ENCODE results near the gene KLF8. TPM values are rescaled to one million over a fixed set of nuclear protein-coding genes. Genes with fewer than 3 reads are reported as not detected.

Gene KLF8
- total RNA-seq, 4 donors from 2014 or later, result 52.9 to 181 (median 57.0) TPM

DNA sequence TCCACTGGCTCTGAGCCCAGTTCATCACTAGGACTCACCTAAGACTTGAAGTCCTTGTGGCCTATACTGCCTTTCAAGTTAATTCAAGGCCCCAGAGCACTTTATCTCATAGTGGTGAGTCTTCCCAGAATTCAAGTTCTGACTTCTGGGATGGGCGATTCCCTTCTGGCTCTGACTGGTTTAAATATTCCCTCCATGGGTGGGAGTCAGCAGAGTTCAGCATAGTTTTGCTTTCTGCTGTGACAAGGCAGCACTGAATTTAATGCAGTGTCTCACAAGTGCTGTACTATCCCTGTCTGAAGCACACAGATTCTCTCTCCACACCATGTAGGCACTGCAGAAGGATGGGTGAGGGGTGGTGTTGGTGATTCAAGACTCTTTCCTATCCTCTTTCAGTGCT is 46.5 kb downstream of the KLF8 start:
- Histone ChIP-seq H3K4me3 (no peak overlapping the region), H3K27ac (no peak overlapping the region), H3K36me3 (peaks cover 4% of the 10 kb centered on the region), H3K9me3 (no peaks in the 10 kb centered on the region), H3K4me1 (no peaks in the 10 kb centered on the region), H3K27me3 (no peaks in the 10 kb centered on the region)
- 79% methylated on average over 1 of the region's 1 CpG for WGBS
- DNase-seq (ENCODE audit: low spot score in 2 of 2), result no peak
- no peak for TF ChIP-seq EP300 (IDR thresholded peaks at IDR 0.05)
- TF ChIP-seq, protein P1, sequence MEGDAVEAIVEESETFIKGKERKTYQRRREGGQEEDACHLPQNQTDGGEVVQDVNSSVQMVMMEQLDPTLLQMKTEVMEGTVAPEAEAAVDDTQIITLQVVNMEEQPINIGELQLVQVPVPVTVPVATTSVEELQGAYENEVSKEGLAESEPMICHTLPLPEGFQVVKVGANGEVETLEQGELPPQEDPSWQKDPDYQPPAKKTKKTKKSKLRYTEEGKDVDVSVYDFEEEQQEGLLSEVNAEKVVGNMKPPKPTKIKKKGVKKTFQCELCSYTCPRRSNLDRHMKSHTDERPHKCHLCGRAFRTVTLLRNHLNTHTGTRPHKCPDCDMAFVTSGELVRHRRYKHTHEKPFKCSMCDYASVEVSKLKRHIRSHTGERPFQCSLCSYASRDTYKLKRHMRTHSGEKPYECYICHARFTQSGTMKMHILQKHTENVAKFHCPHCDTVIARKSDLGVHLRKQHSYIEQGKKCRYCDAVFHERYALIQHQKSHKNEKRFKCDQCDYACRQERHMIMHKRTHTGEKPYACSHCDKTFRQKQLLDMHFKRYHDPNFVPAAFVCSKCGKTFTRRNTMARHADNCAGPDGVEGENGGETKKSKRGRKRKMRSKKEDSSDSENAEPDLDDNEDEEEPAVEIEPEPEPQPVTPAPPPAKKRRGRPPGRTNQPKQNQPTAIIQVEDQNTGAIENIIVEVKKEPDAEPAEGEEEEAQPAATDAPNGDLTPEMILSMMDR (IDR thresholded peaks at IDR 0.05), result no peak
- TF ChIP-seq POLR2AphosphoS5 (IDR thresholded peaks at IDR 0.05), result no peak
- TF ChIP-seq POLR2A (IDR thresholded peaks at IDR 0.05), result no peak

DNA sequence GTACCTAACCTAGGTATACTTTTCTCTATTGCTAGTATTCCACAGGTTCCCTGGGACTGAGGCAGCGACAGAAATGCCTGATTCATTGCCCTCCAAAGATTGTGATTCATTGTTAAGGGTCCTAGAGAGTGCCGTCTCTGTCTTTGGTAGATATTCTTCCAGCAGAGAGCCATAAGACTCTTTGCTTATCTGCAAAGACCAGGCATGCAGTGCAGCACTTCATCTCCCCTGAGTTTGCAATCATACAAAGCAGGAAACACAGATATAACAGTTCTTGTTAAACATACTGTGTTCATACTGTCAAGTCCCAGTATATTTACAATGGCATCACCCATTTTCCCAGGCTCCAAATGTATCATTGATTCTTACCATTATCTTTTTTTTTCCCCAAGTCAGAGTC is 47.7 kb downstream of the KLF8 start:
- no peak for TF ChIP-seq EP300 (IDR thresholded peaks at IDR 0.05)
- TF ChIP-seq, protein P1 (IDR thresholded peaks at IDR 0.05), result no peak
- TF ChIP-seq POLR2A (IDR thresholded peaks at IDR 0.05), result no peak
- no peak for TF ChIP-seq POLR2AphosphoS5 (IDR thresholded peaks at IDR 0.05)
- WGBS, result 66% methylated on average over 2 of the region's 2 CpGs

DNA sequence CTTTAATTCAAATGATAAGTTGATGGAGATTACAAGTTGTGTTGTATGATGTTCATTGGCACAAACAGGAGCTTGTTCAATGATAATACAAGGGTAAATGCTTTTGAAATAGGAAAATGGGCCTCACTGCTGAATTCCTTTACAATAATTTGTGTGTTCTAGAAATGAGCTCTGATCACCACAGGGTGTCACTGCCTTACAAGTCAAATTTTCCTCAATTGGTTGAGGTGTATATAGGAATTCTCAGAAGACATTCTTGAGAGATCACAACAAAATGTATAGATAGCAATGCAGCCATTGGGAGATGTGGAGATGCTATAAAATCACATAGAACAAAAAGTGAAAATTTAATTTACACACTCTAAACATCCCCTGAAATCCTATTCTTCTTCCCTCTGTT is 49.6 kb downstream of the KLF8 start:
- H3K27me3 ChIP-seq, result no peaks in the 10 kb centered on the region
- H3K9me3 ChIP-seq, result no peaks in the 10 kb centered on the region
- no peak overlapping the region for H3K4me3 ChIP-seq
- H3K4me1 ChIP-seq, result no peaks in the 10 kb centered on the region
- DNase-seq (ENCODE audit: low spot score in 2 of 2), result no peak
- no peak overlapping the region for H3K27ac ChIP-seq
- peaks cover 27% of the 10 kb centered on the region for H3K36me3 ChIP-seq
- TF ChIP-seq, protein P1 (IDR thresholded peaks at IDR 0.05), result no peak
- TF ChIP-seq POLR2AphosphoS5 (IDR thresholded peaks at IDR 0.05) (no peak), EP300 (IDR thresholded peaks at IDR 0.05) (no peak), POLR2A (IDR thresholded peaks at IDR 0.05) (no peak)

More for the DNA sequence above, 47.7 kb downstream of the KLF8 start:
- H3K36me3 ChIP-seq, result peaks cover 12% of the 10 kb centered on the region
- H3K27me3 ChIP-seq, result no peaks in the 10 kb centered on the region
- no peak overlapping the region for H3K27ac ChIP-seq
- DNase-seq (ENCODE audit: low spot score in 2 of 2), result no peak
- H3K4me3 ChIP-seq, result no peak overlapping the region
- H3K4me1 ChIP-seq, result no peaks in the 10 kb centered on the region
- no peaks in the 10 kb centered on the region for H3K9me3 ChIP-seq

DNA sequence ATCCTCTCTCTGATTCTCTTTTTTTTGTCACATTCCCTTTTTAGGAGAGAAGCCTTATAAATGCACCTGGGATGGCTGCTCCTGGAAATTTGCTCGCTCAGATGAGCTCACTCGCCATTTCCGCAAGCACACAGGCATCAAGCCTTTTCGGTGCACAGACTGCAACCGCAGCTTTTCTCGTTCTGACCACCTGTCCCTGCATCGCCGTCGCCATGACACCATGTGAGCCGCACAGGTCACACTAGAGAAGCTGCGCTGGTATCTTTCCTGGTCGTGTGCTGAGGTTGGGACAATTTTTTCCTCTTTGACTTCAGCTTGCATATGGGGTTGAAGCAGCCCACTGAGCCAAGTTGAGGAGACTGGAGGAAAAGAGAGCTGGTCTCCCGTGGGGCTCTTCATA is 52.1 kb downstream of the KLF8 start:
- WGBS, result 82% methylated on average over 13 of the region's 13 CpGs
- Histone ChIP-seq H3K27me3 (no peaks in the 10 kb centered on the region), H3K4me3 (no peak overlapping the region), H3K9me3 (no peaks in the 10 kb centered on the region), H3K36me3 (peaks cover 47% of the 10 kb centered on the region), H3K27ac (no peak overlapping the region), H3K4me1 (no peaks in the 10 kb centered on the region)
- no peak for DNase-seq (ENCODE audit: low spot score in 2 of 2)
- TF ChIP-seq, protein P1 (IDR thresholded peaks at IDR 0.05), result no peak
- no peak for TF ChIP-seq EP300 (IDR thresholded peaks at IDR 0.05)
- no peak for TF ChIP-seq POLR2A (IDR thresholded peaks at IDR 0.05)
- TF ChIP-seq POLR2AphosphoS5 (IDR thresholded peaks at IDR 0.05), result no peak

DNA sequence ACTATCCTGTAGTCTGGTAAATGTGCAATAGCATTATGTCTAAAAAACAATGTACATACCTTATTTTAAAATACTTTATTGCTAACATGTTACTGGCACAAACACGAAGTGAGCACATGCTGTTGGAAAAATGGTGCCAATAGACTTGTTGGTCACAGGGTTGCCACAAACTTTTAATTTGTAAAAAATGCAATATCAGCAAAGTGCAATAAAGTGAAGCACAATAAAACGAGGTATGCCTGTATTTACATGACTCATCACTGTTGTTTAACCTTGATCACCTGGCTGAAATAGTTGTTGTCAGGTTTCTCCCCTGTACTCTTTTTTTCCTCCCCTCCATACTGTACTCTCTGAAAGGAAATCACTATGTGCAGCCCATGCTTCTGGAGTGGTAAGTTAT is 56.5 kb downstream of the KLF8 start:
- peaks cover 42% of the 10 kb centered on the region for H3K36me3 ChIP-seq
- TF ChIP-seq, protein P1 (IDR thresholded peaks at IDR 0.05), result no peak
- no peak for TF ChIP-seq EP300 (IDR thresholded peaks at IDR 0.05)
- TF ChIP-seq POLR2AphosphoS5 (IDR thresholded peaks at IDR 0.05), result no peak
- no peak for TF ChIP-seq POLR2A (IDR thresholded peaks at IDR 0.05)
- H3K4me3 ChIP-seq, result no peak overlapping the region
- no peaks in the 10 kb centered on the region for H3K4me1 ChIP-seq
- DNase-seq (ENCODE audit: low spot score in 2 of 2), result no peak
- no peaks in the 10 kb centered on the region for H3K9me3 ChIP-seq
- no peak overlapping the region for H3K27ac ChIP-seq
- no peaks in the 10 kb centered on the region for H3K27me3 ChIP-seq
- 47% methylated on average over 2 of the region's 2 CpGs for WGBS
